Measurements from ENCODE around the gene DMAC2L. TPM values are rescaled to one million over a fixed set of nuclear protein-coding genes. Genes with fewer than 3 reads are reported as not detected.
A peak's percentile ranks its signal among the peaks of the same experiment; 100 is the strongest.
"Not testable (repeated sequence)": the region's sequence is repeated elsewhere in the genome, so short reads cannot be mapped to it uniquely, and the experiment has no call there.

The DMAC2L gene
- total RNA-seq, 1 experiment from 2014 or later = 10.4 TPM

- DNase-seq (ENCODE audit: low read depth in 1 of 2, low spot score in 2 of 2) = no peak
- H3K4me3 ChIP-seq = no peak overlapping the region
- no peak overlapping the region for H3K27ac ChIP-seq
- no peaks in the 10 kb centered on the region for H3K9me3 ChIP-seq (replicated peaks)
- peaks cover 28% of the 10 kb centered on the region for H3K4me1 ChIP-seq (replicated peaks)
- no peaks in the 10 kb centered on the region for H3K36me3 ChIP-seq
- H3K27me3 ChIP-seq (replicated peaks) = no peaks in the 10 kb centered on the region
Measured at GRCh38 chr14:50353126-50353525, 41.0 kb downstream of the DMAC2L start.

GRCh38 chr14:50354527-50354926, 42.4 kb downstream of the DMAC2L start:
- Histone ChIP-seq H3K27ac (no peak overlapping the region), H3K27me3 (replicated peaks) (no peaks in the 10 kb centered on the region), H3K4me3 (no peak overlapping the region), H3K36me3 (no peaks in the 10 kb centered on the region), H3K4me1 (replicated peaks) (peaks cover 18% of the 10 kb centered on the region), H3K9me3 (replicated peaks) (no peaks in the 10 kb centered on the region)
- no peak for DNase-seq (ENCODE audit: low read depth in 1 of 2, low spot score in 2 of 2)

- no peaks in the 10 kb centered on the region for H3K27me3 ChIP-seq (replicated peaks)
- H3K4me3 ChIP-seq = no peak overlapping the region
- H3K9me3 ChIP-seq (replicated peaks) = no peaks in the 10 kb centered on the region
- no peak for DNase-seq (ENCODE audit: low read depth in 1 of 2, low spot score in 2 of 2)
- H3K27ac ChIP-seq = no peak overlapping the region
- H3K36me3 ChIP-seq = no peaks in the 10 kb centered on the region
- H3K4me1 ChIP-seq (replicated peaks) = peaks cover 13% of the 10 kb centered on the region
Measured at GRCh38 chr14:50355692-50356091, 43.6 kb downstream of the DMAC2L start.

GRCh38 chr14:50356283-50356682, 44.2 kb downstream of the DMAC2L start:
- H3K4me3 ChIP-seq; H3K27me3 ChIP-seq (replicated peaks); H3K4me1 ChIP-seq (replicated peaks); H3K36me3 ChIP-seq; H3K9me3 ChIP-seq (replicated peaks); DNase-seq (ENCODE audit: low read depth in 1 of 2, low spot score in 2 of 2); H3K27ac ChIP-seq: not testable (repeated sequence)

GRCh38 chr14:50357124-50357523, 45.0 kb downstream of the DMAC2L start:
- H3K27me3 ChIP-seq (replicated peaks) = no peaks in the 10 kb centered on the region
- no peak overlapping the region for H3K4me3 ChIP-seq
- peaks cover 5% of the 10 kb centered on the region; the same call in 1 of the 2 replicates for H3K4me1 ChIP-seq (replicated peaks)
- no peak overlapping the region for H3K27ac ChIP-seq
- DNase-seq (ENCODE audit: low read depth in 1 of 2, low spot score in 2 of 2) = no peak
- no peaks in the 10 kb centered on the region for H3K36me3 ChIP-seq
- H3K9me3 ChIP-seq (replicated peaks) = no peaks in the 10 kb centered on the region

GRCh38 chr14:50357753-50358395, 45.8 kb downstream of the DMAC2L start:
- no peak for DNase-seq (ENCODE audit: low read depth in 1 of 2, low spot score in 2 of 2)
- H3K27ac ChIP-seq = no peak overlapping the region
- no peak overlapping the region for H3K4me3 ChIP-seq
- H3K9me3 ChIP-seq (replicated peaks) = no peaks in the 10 kb centered on the region
- no peaks in the 10 kb centered on the region for H3K27me3 ChIP-seq (replicated peaks)
- H3K4me1 ChIP-seq (replicated peaks) = peaks cover 2% of the 10 kb centered on the region; the same call in 1 of the 2 replicates
- H3K36me3 ChIP-seq = no peaks in the 10 kb centered on the region

GRCh38 chr14:50359631-50360030, 47.5 kb downstream of the DMAC2L start:
- no peak overlapping the region for H3K4me3 ChIP-seq
- H3K4me1 ChIP-seq (replicated peaks) = peaks cover 11% of the 10 kb centered on the region
- H3K9me3 ChIP-seq (replicated peaks) = no peaks in the 10 kb centered on the region
- H3K27me3 ChIP-seq (replicated peaks) = no peaks in the 10 kb centered on the region
- no peaks in the 10 kb centered on the region for H3K36me3 ChIP-seq
- no peak overlapping the region for H3K27ac ChIP-seq
- no peak for DNase-seq (ENCODE audit: low read depth in 1 of 2, low spot score in 2 of 2)

GRCh38 chr14:50360093-50360492, 48.0 kb downstream of the DMAC2L start:
- no peaks in the 10 kb centered on the region for H3K9me3 ChIP-seq (replicated peaks)
- H3K27me3 ChIP-seq (replicated peaks) = no peaks in the 10 kb centered on the region
- no peaks in the 10 kb centered on the region for H3K36me3 ChIP-seq
- no peak for DNase-seq (ENCODE audit: low read depth in 1 of 2, low spot score in 2 of 2)
- H3K27ac ChIP-seq = no peak overlapping the region
- H3K4me3 ChIP-seq = no peak overlapping the region
- peaks cover 11% of the 10 kb centered on the region for H3K4me1 ChIP-seq (replicated peaks)

GRCh38 chr14:50360851-50361250, 48.7 kb downstream of the DMAC2L start:
- Histone ChIP-seq H3K9me3 (replicated peaks) (no peaks in the 10 kb centered on the region), H3K27me3 (replicated peaks) (no peaks in the 10 kb centered on the region), H3K27ac (no peak overlapping the region), H3K36me3 (no peaks in the 10 kb centered on the region), H3K4me1 (replicated peaks) (peaks cover 11% of the 10 kb centered on the region), H3K4me3 (no peak overlapping the region)
- no peak for DNase-seq (ENCODE audit: low read depth in 1 of 2, low spot score in 2 of 2)

- not testable (repeated sequence) for H3K36me3 ChIP-seq; H3K9me3 ChIP-seq (replicated peaks); H3K27ac ChIP-seq; H3K4me3 ChIP-seq; DNase-seq (ENCODE audit: low read depth in 1 of 2, low spot score in 2 of 2); H3K27me3 ChIP-seq (replicated peaks)
- peaks cover 11% of the 10 kb centered on the region for H3K4me1 ChIP-seq (replicated peaks)
Measured at GRCh38 chr14:50361473-50362403, 49.6 kb downstream of the DMAC2L start.

GRCh38 chr14:50362764-50363713, 50.9 kb downstream of the DMAC2L start:
- H3K4me1 ChIP-seq (replicated peaks) = peaks cover 11% of the 10 kb centered on the region
- peak in 1 of 2 experiments; percentile 9 for DNase-seq (ENCODE audit: low read depth in 1 of 2, low spot score in 2 of 2)
- H3K36me3 ChIP-seq = no peaks in the 10 kb centered on the region
- no peaks in the 10 kb centered on the region for H3K27me3 ChIP-seq (replicated peaks)
- H3K9me3 ChIP-seq (replicated peaks) = no peaks in the 10 kb centered on the region
- no peak overlapping the region for H3K27ac ChIP-seq
- no peak overlapping the region for H3K4me3 ChIP-seq

GRCh38 chr14:50363714-50364111, 51.6 kb downstream of the DMAC2L start:
- H3K27ac ChIP-seq = no peak overlapping the region
- no peak overlapping the region for H3K4me3 ChIP-seq

GRCh38 chr14:50364792-50365191, 52.7 kb downstream of the DMAC2L start:
- Histone ChIP-seq H3K4me3 (no peak overlapping the region), H3K27me3 (replicated peaks) (no peaks in the 10 kb centered on the region), H3K4me1 (replicated peaks) (peaks cover 11% of the 10 kb centered on the region), H3K36me3 (no peaks in the 10 kb centered on the region), H3K9me3 (replicated peaks) (no peaks in the 10 kb centered on the region), H3K27ac (no peak overlapping the region)
- no peak for DNase-seq (ENCODE audit: low read depth in 1 of 2, low spot score in 2 of 2)

More at GRCh38 chr14:50363714-50364111, 51.6 kb downstream of the DMAC2L start:
- H3K4me1 ChIP-seq (replicated peaks) = peaks cover 11% of the 10 kb centered on the region
- no peak for DNase-seq (ENCODE audit: low read depth in 1 of 2, low spot score in 2 of 2)
- H3K36me3 ChIP-seq = no peaks in the 10 kb centered on the region
- H3K9me3 ChIP-seq (replicated peaks) = no peaks in the 10 kb centered on the region
- no peaks in the 10 kb centered on the region for H3K27me3 ChIP-seq (replicated peaks)

Data from SJSA1 (cell line).